GM12878 (cell line): ENCODE data around the gene EML1. TPM values are rescaled to one million over a fixed set of nuclear protein-coding genes. Genes with fewer than 3 reads are reported as not detected.

Experiments used
- ATAC-seq: fragments of 200-7000 bp; cut with Tn5 transposase; 3 replicates; pipeline ENCODE4 v1.9.1; 2020; ENCODE audit warnings: mild to moderate bottlenecking, moderate library complexity
- BruUV-seq: library from RNA; stranded (reverse); fragments of 400-500 nt; replicated peaks from 2 replicates; lab custom pipeline; 2021; lab: Mats Ljungman, UMichigan
- CTCF ChIA-PET: fragments of 300-600 bp; sonication (Branson Sonifier 250); formaldehyde crosslinking; extraction: SDS; loops from one replicate; lab custom pipeline; 2021; ENCODE audit warnings: inconsistent platforms; lab: Yijun Ruan, JAX
- POLR2A ChIA-PET: fragments of 350-600 bp; formaldehyde crosslinking; extraction: SDS; loops from one replicate; lab custom pipeline; 2021; ENCODE audit warnings: inconsistent platforms; lab: Charles Lee
- RAD21 ChIA-PET: fragments of 300-600 bp; sonication (Branson Sonifier 250); formaldehyde crosslinking; loops from one replicate; lab custom pipeline; 2023; ENCODE audit warnings: antibody characterized with exemption; ENCODE audit not compliant: unreplicated experiment; lab: Charles Lee
- SMC1A ChIA-PET: fragments of 300-600 bp; sonication (Branson Sonifier 250); formaldehyde crosslinking; loops from one replicate; lab custom pipeline; 2023; ENCODE audit not compliant: unreplicated experiment, uncharacterized antibody; lab: Charles Lee
- DNase-seq: peaks from one replicate; pipeline ENCODE4 v3.0.0-alpha.2; 2011; ENCODE audit warnings: low read depth, low spot score
- FAIRE-seq: peaks from 3 replicates; lab custom pipeline; 2011; peaks lifted over from hg19 to GRCh38; lab: Jason Lieb, UNC
- H2AFZ ChIP-seq: 2 replicates; pipeline ENCODE4 v1.6.0; 2011; ENCODE audit warnings: low read depth, low read length, control low read depth; ENCODE audit not compliant: control insufficient read depth
- H3K27ac ChIP-seq: 2 replicates; pipeline ENCODE4 v1.5.1; 2011; ENCODE audit warnings: control low read depth; ENCODE audit not compliant: control insufficient read depth, insufficient read depth
- H3K27me3 ChIP-seq, 2 experiments: replicated peaks in 1 of 2; 2 replicates each; pipeline versions ENCODE4 v1.6.0 to v1.6.1; 2011; ENCODE audit warnings: low read length in 1 of 2; ENCODE audit not compliant: control insufficient read depth in 2 of 2, insufficient read depth in 2 of 2
- H3K36me3 ChIP-seq, 2 experiments: 2 replicates each; pipeline ENCODE4 v1.5.1; 2011; ENCODE audit warnings: low read length in 1 of 2; ENCODE audit not compliant: control insufficient read depth in 2 of 2, insufficient read depth in 2 of 2
- H3K4me1 ChIP-seq: 2 replicates; pipeline ENCODE4 v1.6.1; 2011; ENCODE audit warnings: mild to moderate bottlenecking, low read length, moderate library complexity, mixed read lengths; ENCODE audit not compliant: control insufficient read depth, insufficient read depth
- H3K4me2 ChIP-seq: 2 replicates; pipeline ENCODE4 v1.6.0; 2011; ENCODE audit warnings: control low read depth; ENCODE audit not compliant: control insufficient read depth, insufficient read depth
- H3K4me3 ChIP-seq: fragments of 200-600 bp; sonication (generic); 2 replicates; pipeline ENCODE4 v1.5.1; 2016
- H3K79me2 ChIP-seq: 2 replicates; pipeline ENCODE4 v1.6.0; 2011; ENCODE audit warnings: low read length; ENCODE audit not compliant: control insufficient read depth, insufficient read depth
- H3K9ac ChIP-seq: 2 replicates; pipeline ENCODE4 v1.8.0; 2011; ENCODE audit warnings: low read length, control low read depth, mixed read lengths; ENCODE audit not compliant: control insufficient read depth, insufficient read depth
- H3K9me3 ChIP-seq: replicated peaks from 3 replicates; pipeline ENCODE4 v1.5.1; 2011; ENCODE audit warnings: mild to moderate bottlenecking, low read length; ENCODE audit not compliant: control insufficient read depth, insufficient read depth
- H4K20me1 ChIP-seq: 2 replicates; pipeline ENCODE4 v1.6.0; 2011; ENCODE audit not compliant: control insufficient read depth, insufficient read depth
- NBN ChIP-seq: fragments of 450-650 bp; IDR thresholded peaks from 2 replicates; pipeline ENCODE4 v1.6.1; 2016
- SRF ChIP-seq, 2 experiments: IDR thresholded peaks; 2 replicates each; pipeline ENCODE4 v1.6.1; 2011; ENCODE audit warnings: low read depth in 2 of 2, low read length in 2 of 2, mild to moderate bottlenecking in 1 of 2, moderate library complexity in 1 of 2
- SUPT20H ChIP-seq: IDR thresholded peaks from 2 replicates; pipeline ENCODE4 v1.6.1; 2011; ENCODE audit warnings: low read depth, mild to moderate bottlenecking, low read length, moderate library complexity, borderline replicate concordance; ENCODE audit not compliant: control insufficient read depth
- TBL1XR1 ChIP-seq: IDR thresholded peaks from 2 replicates; pipeline ENCODE4 v1.6.1; 2012; ENCODE audit warnings: low read depth, low read length, improper control_type of control experiment
- ZSCAN29 ChIP-seq: fragments of 450-650 bp; IDR thresholded peaks from 2 replicates; pipeline ENCODE4 v1.6.1; 2017; ENCODE audit warnings: mild to moderate bottlenecking, moderate library complexity
- WGBS: methylation state at CpG from one replicate; pipeline ENCODE4 v1.1.6; 2016; ENCODE audit warnings: low lambda C conversion rate; ENCODE audit not compliant: insufficient replicate concordance, insufficient coverage; ENCODE audit errors: missing lambda C conversion rate; 5-methylcytosine and 5-hydroxymethylcytosine counted together
- in situ Hi-C: fragments of 300-500 bp; cut with MboI; formaldehyde crosslinking; loops from 9 replicates; pipeline ENCODE4 v1.14.3; 2018; ENCODE audit warnings: mixed read lengths
- intact Hi-C: fragments of 100-400 bp; cut with micrococcal nuclease; formaldehyde crosslinking; loops from one replicate; pipeline ENCODE4 v1.14.2; 2022; ENCODE audit not compliant: unreplicated experiment
- polyA plus RNA-seq, 11 experiments: library from polyadenylated mRNA; depleted of rRNA in 4 of 11; unstranded in 6 of 11; stranded (reverse) in 5 of 11; fragments of >200 nt; fragmentation: Nextera tagmentation in 4 of 11; fragmentation: Illumina TruSeq in 1 of 11; extraction: Ambion mirVana in 4 of 11; extraction: Trizol in 1 of 11; gene quantifications; 1 replicate in 1 of 11; 2 replicates in 10 of 11; pipeline versions ENCODE4 v1.2.1 to v1.2.3, GENCODE V29; 2011 to 2016; ENCODE audit warnings: inconsistent platforms in 2 of 11, missing spikeins in 2 of 11, low read depth in 1 of 11
- total RNA-seq, 4 experiments: library from RNA; depleted of rRNA in 3 of 4; stranded (reverse); fragments of >200 nt in 3 of 4; fragmentation: Illumina TruSeq in 1 of 4; extraction: Trizol in 1 of 4; gene quantifications; 2 replicates each; pipeline versions ENCODE4 v1.2.1 to v1.2.3, GENCODE V29; 2013 to 2021
- TF ChIP-seq, protein P1 (sequence below): fragments of 450-650 bp; IDR thresholded peaks from 2 replicates; pipeline ENCODE4 v1.6.1; 2017; ENCODE audit warnings: mild to moderate bottlenecking, low read depth, inconsistent platforms; ENCODE audit not compliant: poor library complexity, severe bottlenecking
- TF ChIP-seq, protein P2 (sequence below): fragments of 450-650 bp; formaldehyde crosslinking; IDR thresholded peaks from 2 replicates; pipeline ENCODE4 v1.5.0; 2022; ENCODE audit warnings: mild to moderate bottlenecking, missing genetic modification characterization

The EML1 gene
- total and polyA plus RNA-seq, 10 of the 15 experiments (the other 5 are each of a cell fraction or from before 2014, with no cell fraction given): 0.05 to 3.4 (median 0.11) TPM; not detected in 3

DNA sequence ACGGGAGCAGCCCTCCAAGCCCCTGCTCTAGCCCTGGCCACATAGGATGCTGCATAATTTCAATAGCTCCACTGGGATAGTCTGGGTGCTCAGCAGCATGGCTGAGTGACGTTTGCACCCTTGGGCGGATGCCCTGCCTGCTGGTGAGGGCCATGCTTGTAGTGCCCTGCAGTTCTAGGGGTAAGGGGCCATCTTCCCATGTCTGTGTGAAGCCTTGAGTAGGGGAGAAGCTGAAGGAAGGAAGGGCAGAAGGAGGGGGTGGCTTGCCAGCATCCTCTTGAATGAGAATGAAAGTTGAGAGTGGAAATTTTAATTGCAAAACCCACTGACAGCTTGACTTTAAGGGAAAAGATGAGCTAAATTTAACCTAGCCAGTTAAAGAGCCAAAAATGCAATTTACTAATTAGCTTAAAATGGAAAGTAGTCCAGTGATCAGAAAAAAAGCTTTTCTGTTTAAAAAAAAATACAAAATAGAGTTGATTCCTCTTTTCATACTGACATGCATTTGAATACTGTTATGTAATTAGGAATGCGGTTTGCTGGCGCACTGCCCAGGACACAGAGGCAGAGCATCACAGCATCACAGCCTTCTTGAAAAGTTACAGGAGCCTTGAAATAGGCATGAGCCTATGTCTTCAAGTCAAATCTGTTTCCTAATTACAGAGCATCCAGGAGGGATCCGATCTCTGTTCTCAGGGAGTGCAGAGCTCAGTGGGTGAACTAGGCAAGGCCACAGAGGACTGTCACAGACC, 18.5 kb upstream of the EML1 start:
- ChIA-PET SMC1A (no interaction called here), CTCF (interaction anchor here (1.5 kb wide), 1 partner anchor 20 kb away, joined by 3 read pairs; no protein-coding TSS in a partner anchor), POLR2A (no interaction called here), RAD21 (interaction anchor here (1.4 kb wide), 1 partner anchor 15 kb away, joined by 4 read pairs; no protein-coding TSS in a partner anchor)
- Histone ChIP-seq H2AFZ (no peak overlapping the region), H3K36me3 (no peaks in the 10 kb centered on the region), H3K4me1 (no peaks in the 10 kb centered on the region), H3K9me3 (no peaks in the 10 kb centered on the region), H3K79me2 (no peaks in the 10 kb centered on the region), H3K27ac (no peak overlapping the region), H3K27me3 (peaks cover 0 to 1% of the 10 kb centered on the region in 2 experiments; a peak in 1 of 4 replicates), H3K4me2 (no peak overlapping the region), H3K4me3 (no peak overlapping the region), H3K9ac (no peak overlapping the region), H4K20me1 (no peaks in the 10 kb centered on the region)
- in situ Hi-C loops (no loop called here), intact Hi-C loops (no loop called here)
- DNase-seq (no peak), FAIRE-seq (no peak), ATAC-seq (no peak; the same call in 1 of the 3 replicates)
- no peak for TF ChIP-seq SUPT20H
- TF ChIP-seq, protein P1, sequence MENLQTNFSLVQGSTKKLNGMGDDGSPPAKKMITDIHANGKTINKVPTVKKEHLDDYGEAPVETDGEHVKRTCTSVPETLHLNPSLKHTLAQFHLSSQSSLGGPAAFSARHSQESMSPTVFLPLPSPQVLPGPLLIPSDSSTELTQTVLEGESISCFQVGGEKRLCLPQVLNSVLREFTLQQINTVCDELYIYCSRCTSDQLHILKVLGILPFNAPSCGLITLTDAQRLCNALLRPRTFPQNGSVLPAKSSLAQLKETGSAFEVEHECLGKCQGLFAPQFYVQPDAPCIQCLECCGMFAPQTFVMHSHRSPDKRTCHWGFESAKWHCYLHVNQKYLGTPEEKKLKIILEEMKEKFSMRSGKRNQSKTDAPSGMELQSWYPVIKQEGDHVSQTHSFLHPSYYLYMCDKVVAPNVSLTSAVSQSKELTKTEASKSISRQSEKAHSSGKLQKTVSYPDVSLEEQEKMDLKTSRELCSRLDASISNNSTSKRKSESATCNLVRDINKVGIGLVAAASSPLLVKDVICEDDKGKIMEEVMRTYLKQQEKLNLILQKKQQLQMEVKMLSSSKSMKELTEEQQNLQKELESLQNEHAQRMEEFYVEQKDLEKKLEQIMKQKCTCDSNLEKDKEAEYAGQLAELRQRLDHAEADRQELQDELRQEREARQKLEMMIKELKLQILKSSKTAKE: no peak
- TF ChIP-seq TBL1XR1: no peak
- TF ChIP-seq ZSCAN29: no peak
- TF ChIP-seq, protein P2, sequence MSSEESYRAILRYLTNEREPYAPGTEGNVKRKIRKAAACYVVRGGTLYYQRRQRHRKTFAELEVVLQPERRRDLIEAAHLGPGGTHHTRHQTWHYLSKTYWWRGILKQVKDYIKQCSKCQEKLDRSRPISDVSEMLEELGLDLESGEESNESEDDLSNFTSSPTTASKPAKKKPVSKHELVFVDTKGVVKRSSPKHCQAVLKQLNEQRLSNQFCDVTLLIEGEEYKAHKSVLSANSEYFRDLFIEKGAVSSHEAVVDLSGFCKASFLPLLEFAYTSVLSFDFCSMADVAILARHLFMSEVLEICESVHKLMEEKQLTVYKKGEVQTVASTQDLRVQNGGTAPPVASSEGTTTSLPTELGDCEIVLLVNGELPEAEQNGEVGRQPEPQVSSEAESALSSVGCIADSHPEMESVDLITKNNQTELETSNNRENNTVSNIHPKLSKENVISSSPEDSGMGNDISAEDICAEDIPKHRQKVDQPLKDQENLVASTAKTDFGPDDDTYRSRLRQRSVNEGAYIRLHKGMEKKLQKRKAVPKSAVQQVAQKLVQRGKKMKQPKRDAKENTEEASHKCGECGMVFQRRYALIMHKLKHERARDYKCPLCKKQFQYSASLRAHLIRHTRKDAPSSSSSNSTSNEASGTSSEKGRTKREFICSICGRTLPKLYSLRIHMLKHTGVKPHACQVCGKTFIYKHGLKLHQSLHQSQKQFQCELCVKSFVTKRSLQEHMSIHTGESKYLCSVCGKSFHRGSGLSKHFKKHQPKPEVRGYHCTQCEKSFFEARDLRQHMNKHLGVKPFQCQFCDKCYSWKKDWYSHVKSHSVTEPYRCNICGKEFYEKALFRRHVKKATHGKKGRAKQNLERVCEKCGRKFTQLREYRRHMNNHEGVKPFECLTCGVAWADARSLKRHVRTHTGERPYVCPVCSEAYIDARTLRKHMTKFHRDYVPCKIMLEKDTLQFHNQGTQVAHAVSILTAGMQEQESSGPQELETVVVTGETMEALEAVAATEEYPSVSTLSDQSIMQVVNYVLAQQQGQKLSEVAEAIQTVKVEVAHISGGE (CRISPR knock-in tag): no peak
- no peak for TF ChIP-seq SRF (IDR thresholded peaks at IDR 0.05; ENCODE audit: low read depth in 2 of 2, low read length in 2 of 2)
- TF ChIP-seq NBN: no peak
- WGBS: 25% methylated on average over 6 of the region's 6 CpGs
- no TSS peak for BruUV-seq
